Ascending aorta (tissue), 2 donors: ENCODE results near the gene LMAN2L. TPM values are rescaled to one million over a fixed set of nuclear protein-coding genes. Genes with fewer than 3 reads are reported as not detected.

Source experiments
- DNase-seq, 2 donors: peaks; one replicate each; pipeline ENCODE4 v3.0.0-alpha.2; 2019; ENCODE audit warnings: low spot score in 2 of 2
- H3K27ac ChIP-seq, 2 donors: fragments of 200-600 bp; sonication (generic); one replicate each; pipeline ENCODE4 v1.5.1; 2016 to 2017; ENCODE audit warnings: mild to moderate bottlenecking in 1 of 2
- H3K27me3 ChIP-seq: fragments of 200-600 bp; sonication (generic); one replicate; pipeline ENCODE4 v1.5.1; 2017
- H3K36me3 ChIP-seq, 2 donors: fragments of 200-600 bp; sonication (generic); one replicate each; pipeline ENCODE4 v1.5.1; 2016
- H3K4me1 ChIP-seq, 2 donors: fragments of 200-600 bp; sonication (generic); one replicate each; pipeline ENCODE4 v1.5.1; 2016 to 2017; ENCODE audit warnings: mild to moderate bottlenecking in 1 of 2
- H3K4me3 ChIP-seq, 2 donors: fragments of 200-600 bp; sonication (generic); one replicate each; pipeline ENCODE4 v1.5.1; 2016 to 2017; ENCODE audit warnings: mild to moderate bottlenecking in 1 of 2
- H3K9me3 ChIP-seq, 2 donors: fragments of 200-600 bp; sonication (generic); one replicate each; pipeline ENCODE4 v1.5.1; 2016
- intact Hi-C: fragments of 100-400 bp; cut with DNase I; formaldehyde crosslinking; loops from one replicate; pipeline ENCODE4 v1.15.1; 2023
- total RNA-seq: library from RNA; depleted of rRNA; stranded (reverse); fragments of >200 nt; gene quantifications from one replicate; pipeline ENCODE4 v1.1.0, GENCODE V29; 2016
- TF ChIP-seq, protein P1 (sequence below), 3 experiments: fragments of 200-600 bp in 2 of 3; fragments of 450-650 bp in 1 of 3; sonication (generic) in 2 of 3; IDR thresholded peaks; one replicate each; pipeline ENCODE4 v1.5.1; 2016 to 2019; ENCODE audit warnings: antibody characterized with exemption in 3 of 3, mild to moderate bottlenecking in 1 of 3, moderate library complexity in 1 of 3

LMAN2L gene, protein sequence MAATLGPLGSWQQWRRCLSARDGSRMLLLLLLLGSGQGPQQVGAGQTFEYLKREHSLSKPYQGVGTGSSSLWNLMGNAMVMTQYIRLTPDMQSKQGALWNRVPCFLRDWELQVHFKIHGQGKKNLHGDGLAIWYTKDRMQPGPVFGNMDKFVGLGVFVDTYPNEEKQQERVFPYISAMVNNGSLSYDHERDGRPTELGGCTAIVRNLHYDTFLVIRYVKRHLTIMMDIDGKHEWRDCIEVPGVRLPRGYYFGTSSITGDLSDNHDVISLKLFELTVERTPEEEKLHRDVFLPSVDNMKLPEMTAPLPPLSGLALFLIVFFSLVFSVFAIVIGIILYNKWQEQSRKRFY
- 9.5 TPM for total RNA-seq

DNA sequence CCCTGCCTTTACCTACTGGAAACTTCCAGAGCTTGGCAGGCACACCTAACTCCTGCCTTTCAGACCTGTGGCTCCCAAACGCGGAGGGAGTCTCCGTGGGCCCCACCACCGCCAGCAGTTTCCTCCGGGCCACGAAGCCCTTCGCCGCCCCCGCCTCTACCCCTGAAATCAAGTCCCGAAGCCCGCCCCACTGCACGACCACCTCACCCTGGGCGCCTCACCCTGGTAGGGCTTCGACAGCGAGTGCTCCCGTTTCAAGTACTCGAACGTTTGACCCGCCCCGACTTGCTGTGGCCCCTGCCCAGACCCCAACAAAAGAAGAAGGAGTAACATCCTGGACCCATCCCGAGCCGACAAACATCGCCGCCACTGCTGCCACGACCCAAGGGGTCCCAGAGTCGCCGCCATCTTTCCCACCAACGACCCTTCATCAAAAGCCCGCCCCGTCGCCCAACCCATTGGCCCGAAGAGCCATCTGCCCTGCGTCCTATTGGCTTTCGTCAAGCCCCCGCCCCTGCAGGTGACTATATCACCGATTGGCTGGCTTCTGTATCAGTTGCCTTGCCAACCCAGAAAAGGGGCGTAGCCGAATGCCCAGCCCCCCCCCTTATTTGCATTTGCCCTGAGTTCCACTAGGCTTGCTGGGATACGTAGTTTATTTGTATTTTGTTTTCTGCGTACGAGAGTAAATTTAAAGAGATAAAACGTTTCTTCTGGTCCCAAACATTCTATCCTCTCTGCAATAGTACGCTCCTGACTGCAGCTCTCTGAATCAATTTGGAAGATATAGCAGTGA, at the start of gene LMAN2L:
LMAN2L (minus strand) TSS at position 432 of the 796 bp plus-strand sequence; CDS start at position 408, 24 bp downstream.
- TF ChIP-seq, protein P1, sequence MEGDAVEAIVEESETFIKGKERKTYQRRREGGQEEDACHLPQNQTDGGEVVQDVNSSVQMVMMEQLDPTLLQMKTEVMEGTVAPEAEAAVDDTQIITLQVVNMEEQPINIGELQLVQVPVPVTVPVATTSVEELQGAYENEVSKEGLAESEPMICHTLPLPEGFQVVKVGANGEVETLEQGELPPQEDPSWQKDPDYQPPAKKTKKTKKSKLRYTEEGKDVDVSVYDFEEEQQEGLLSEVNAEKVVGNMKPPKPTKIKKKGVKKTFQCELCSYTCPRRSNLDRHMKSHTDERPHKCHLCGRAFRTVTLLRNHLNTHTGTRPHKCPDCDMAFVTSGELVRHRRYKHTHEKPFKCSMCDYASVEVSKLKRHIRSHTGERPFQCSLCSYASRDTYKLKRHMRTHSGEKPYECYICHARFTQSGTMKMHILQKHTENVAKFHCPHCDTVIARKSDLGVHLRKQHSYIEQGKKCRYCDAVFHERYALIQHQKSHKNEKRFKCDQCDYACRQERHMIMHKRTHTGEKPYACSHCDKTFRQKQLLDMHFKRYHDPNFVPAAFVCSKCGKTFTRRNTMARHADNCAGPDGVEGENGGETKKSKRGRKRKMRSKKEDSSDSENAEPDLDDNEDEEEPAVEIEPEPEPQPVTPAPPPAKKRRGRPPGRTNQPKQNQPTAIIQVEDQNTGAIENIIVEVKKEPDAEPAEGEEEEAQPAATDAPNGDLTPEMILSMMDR (IDR thresholded peaks at IDR 0.05), result peak in 1 of 3 experiments; percentile 9
- Histone ChIP-seq H3K27ac (peak within 1 kb of the TSS; percentile 66 to 73), H3K36me3 (peaks cover 0 to 4% of the 10 kb centered on the region in 2 donors), H3K4me3 (peak within 1 kb of the TSS; percentile 80 to 92), H3K4me1 (peaks cover 0 to 19% of the 10 kb centered on the region in 2 donors), H3K9me3 (no peaks in the 10 kb centered on the region), H3K27me3 (no peaks in the 10 kb centered on the region)
- peak; percentile 97 to 99 for DNase-seq
- intact Hi-C loops, result loop anchor here (1.0 to 5.0 kb wide), 5 partner anchors 20 to 167 kb away; partner anchors contain the start of genes CNNM3, CNNM4 and KANSL3

DNA sequence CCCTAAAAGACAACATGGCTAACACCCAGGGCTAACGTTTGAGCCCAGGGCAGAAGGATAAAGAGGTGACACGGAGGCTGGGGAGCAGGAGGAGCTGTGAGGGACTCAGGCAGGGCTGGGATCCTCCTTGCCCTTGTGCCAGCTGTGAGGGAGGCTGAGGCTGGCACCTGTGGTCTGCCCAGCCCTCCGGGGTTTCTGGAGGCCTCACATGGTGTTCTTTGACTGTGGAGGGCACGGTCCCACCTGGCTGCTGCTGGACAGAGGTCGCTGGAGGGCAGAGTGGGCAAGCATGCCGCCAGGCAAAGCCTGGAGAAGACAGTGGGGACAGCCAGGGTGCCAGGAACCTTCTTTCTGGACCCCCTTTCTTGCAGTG, 49.4 kb upstream of the LMAN2L start:
- TF ChIP-seq, protein P1 (IDR thresholded peaks at IDR 0.05), result no peak
- Histone ChIP-seq H3K4me1 (peaks cover 4 to 21% of the 10 kb centered on the region in 2 donors), H3K36me3 (no peaks in the 10 kb centered on the region), H3K27ac (peak overlapping the region in 1 of 2 donors; percentile 62), H3K27me3 (no peaks in the 10 kb centered on the region), H3K4me3 (no peak overlapping the region), H3K9me3 (no peaks in the 10 kb centered on the region)
- intact Hi-C loops, result no loop called here
- no peak for DNase-seq

DNA sequence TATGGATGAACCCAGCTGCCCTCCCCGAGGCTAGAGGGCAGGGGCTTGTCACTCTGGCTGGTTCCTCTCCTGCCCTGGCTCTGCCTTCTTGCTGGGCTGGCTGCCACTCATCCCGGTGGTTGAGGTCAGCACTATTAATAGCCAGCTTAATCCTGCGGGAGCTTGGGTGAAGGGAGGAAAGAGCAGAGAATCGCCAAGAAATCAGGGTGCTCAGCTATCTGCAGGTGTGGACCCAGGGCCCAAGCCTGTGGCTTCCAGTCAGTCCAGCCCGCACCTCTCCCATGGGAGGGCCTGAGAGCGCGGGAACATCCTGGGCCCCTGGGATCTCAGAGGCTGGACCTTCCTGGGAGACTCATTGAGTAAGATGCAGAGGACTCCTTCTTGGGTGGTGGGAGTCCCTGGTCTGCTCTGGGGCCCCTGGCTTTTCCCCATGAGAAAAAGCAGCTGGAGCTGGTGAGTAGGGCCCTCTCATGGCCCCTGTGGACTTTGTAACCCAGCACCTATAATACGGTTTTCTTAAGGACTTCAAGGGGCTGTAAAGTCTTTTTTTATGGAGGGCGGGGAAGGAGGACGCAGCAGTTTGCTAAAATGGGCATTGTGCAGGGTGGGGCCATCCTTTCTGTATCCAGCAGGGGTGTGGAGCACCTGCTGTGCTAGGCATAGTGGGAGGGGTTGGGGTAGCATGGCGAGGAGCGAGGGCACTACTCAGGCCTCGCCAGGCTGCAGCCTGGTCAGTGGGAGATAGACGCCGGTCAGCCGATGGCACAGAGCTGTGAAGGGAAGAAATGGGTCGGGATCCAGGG, 48.8 kb upstream of the LMAN2L start:
- H3K9me3 ChIP-seq, result no peaks in the 10 kb centered on the region
- TF ChIP-seq, protein P1 (IDR thresholded peaks at IDR 0.05), result no peak
- no peaks in the 10 kb centered on the region for H3K27me3 ChIP-seq
- peak; percentile 39 to 79 for DNase-seq
- H3K4me1 ChIP-seq, result peaks cover 4 to 21% of the 10 kb centered on the region in 2 donors
- peak overlapping the region in 1 of 2 donors; percentile 9 for H3K4me3 ChIP-seq
- H3K36me3 ChIP-seq, result no peaks in the 10 kb centered on the region
- H3K27ac ChIP-seq, result peak overlapping the region; percentile 62 to 72
- intact Hi-C loops, result no loop called here

DNA sequence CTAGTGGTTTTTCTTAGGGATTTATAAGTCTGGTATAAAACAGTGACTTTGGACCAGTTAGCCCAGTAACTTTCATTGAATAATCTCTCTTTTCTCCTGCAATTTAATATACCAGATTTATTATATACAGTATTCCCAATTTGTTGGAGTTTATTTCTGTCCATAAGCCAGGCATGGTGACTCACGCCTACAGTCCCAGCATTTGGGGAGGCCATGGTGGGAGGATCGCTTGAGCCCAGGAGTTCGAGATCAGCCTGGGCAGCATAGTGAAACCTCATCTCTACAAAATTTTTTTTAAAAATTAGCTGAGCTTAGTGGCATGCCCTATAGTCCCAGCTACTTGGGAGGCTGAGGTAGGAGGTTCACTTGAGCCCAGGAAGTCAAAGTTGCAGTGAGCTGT, 47.5 kb upstream of the LMAN2L start:
- H3K4me3 ChIP-seq, result no peak overlapping the region
- H3K9me3 ChIP-seq, result no peaks in the 10 kb centered on the region
- peaks cover 4 to 21% of the 10 kb centered on the region in 2 donors for H3K4me1 ChIP-seq
- intact Hi-C loops, result no loop called here
- TF ChIP-seq, protein P1 (IDR thresholded peaks at IDR 0.05), result no peak
- no peaks in the 10 kb centered on the region for H3K36me3 ChIP-seq
- no peaks in the 10 kb centered on the region for H3K27me3 ChIP-seq
- peak overlapping the region in 1 of 2 donors; percentile 72 for H3K27ac ChIP-seq
- DNase-seq, result no peak

DNA sequence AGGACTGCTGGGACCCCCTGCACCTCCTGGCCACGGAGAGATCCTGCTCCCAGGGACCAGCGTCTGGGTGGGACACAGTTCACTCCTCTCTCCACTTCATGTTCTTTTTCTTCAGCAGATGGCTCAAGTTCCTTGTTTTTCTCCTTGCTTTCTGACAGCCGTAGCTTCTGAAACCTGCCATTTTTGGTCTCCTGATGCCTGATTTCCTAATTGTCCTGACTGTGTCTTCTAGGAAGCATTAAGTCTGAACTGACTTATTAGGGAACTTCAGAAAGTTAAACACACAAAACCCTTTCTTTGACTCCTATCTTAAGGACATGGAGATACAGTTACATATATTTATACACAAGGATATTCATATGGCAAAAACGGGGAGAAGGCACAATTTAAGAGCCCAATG, 43.5 kb upstream of the LMAN2L start:
- H3K36me3 ChIP-seq, result no peaks in the 10 kb centered on the region
- peaks cover 4 to 13% of the 10 kb centered on the region in 2 donors for H3K4me1 ChIP-seq
- DNase-seq, result no peak
- no peak overlapping the region for H3K27ac ChIP-seq
- TF ChIP-seq, protein P1 (IDR thresholded peaks at IDR 0.05), result no peak
- H3K9me3 ChIP-seq, result no peaks in the 10 kb centered on the region
- intact Hi-C loops, result no loop called here
- no peak overlapping the region for H3K4me3 ChIP-seq
- H3K27me3 ChIP-seq, result no peaks in the 10 kb centered on the region
